ENCODE data around the gene ADCY10. TPM values are rescaled to one million over a fixed set of nuclear protein-coding genes. Genes with fewer than 3 reads are reported as not detected.
A peak's percentile ranks its signal among the peaks of the same experiment; 100 is the strongest.

Gene ADCY10
- total RNA-seq, 2 experiments from 2014 or later = 0.15 TPM; not detected in 1

DNA sequence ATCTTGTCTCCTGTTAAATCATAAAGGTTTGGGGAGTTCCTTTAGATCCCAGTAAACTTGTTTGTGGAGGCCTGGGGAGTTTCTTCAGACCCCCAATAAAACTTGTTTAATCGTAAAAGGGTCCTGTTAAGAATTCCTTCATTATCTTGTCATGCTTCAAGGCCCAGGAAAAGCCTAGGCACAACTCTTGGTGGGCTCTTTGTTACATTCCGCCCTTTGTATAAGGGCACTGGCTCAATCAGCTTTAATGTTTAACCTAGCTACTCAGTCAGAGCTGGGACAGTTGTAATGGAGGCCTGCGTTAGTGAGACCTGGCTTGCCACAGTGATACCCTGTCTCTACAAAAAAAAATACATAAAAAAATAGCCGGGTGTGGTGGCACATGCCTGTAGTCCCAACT, 115.0 kb downstream of the ADCY10 start:
- ChIA-PET CTCF (ENCODE audit: unreplicated experiment) (no interaction called here), POLR2A (interaction anchor here (0.6 kb wide), 1 partner anchor 12 kb away, joined by 3 read pairs; no protein-coding TSS in a partner anchor)
- peaks cover 5% of the 10 kb centered on the region for H3K4me1 ChIP-seq (ENCODE audit: insufficient read depth, low read length, poor library complexity, severe bottlenecking)

DNA sequence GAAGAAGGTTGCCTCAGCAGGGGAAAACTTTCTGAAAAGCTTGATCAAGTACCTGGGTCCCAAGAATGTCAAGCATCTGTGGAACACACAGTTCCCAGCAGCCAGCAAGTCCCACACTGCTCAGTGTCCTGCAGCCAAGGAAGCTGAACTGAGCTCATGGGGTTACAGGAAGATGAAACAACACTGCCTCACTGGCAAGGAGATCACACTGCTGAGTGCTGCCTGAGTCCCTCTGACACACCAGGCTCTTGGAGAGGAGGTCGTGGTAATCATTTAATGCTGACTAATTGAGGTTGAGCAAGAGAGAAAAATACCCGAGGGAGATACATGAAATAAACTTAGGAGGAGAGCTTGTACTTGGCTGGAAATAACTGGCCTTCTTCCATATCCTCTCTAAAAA, 116.9 kb downstream of the ADCY10 start:
- TF ChIP-seq, protein P1, sequence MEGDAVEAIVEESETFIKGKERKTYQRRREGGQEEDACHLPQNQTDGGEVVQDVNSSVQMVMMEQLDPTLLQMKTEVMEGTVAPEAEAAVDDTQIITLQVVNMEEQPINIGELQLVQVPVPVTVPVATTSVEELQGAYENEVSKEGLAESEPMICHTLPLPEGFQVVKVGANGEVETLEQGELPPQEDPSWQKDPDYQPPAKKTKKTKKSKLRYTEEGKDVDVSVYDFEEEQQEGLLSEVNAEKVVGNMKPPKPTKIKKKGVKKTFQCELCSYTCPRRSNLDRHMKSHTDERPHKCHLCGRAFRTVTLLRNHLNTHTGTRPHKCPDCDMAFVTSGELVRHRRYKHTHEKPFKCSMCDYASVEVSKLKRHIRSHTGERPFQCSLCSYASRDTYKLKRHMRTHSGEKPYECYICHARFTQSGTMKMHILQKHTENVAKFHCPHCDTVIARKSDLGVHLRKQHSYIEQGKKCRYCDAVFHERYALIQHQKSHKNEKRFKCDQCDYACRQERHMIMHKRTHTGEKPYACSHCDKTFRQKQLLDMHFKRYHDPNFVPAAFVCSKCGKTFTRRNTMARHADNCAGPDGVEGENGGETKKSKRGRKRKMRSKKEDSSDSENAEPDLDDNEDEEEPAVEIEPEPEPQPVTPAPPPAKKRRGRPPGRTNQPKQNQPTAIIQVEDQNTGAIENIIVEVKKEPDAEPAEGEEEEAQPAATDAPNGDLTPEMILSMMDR (conservative IDR thresholded peaks at IDR 0.05; ENCODE audit: low read length) = no peak
- Histone ChIP-seq H3K27ac (ENCODE audit: low read depth, low read length, poor library complexity, severe bottlenecking) (no peak overlapping the region), H2AFZ (ENCODE audit: low read length) (no peak overlapping the region), H4K20me1 (ENCODE audit: insufficient read depth, low read length) (no peaks in the 10 kb centered on the region), H3K9me3 (ENCODE audit: low read length) (no peaks in the 10 kb centered on the region), H3K4me3 (ENCODE audit: low read depth, low read length, poor library complexity, severe bottlenecking) (no peak overlapping the region), H3K4me2 (ENCODE audit: low read length) (no peak overlapping the region), H3K36me3 (ENCODE audit: insufficient read depth, low read length) (no peaks in the 10 kb centered on the region), H3K9me2 (ENCODE audit: insufficient read depth, low read length) (no peaks in the 10 kb centered on the region), H3K4me1 (ENCODE audit: insufficient read depth, low read length, poor library complexity, severe bottlenecking) (no peaks in the 10 kb centered on the region), H3K79me2 (ENCODE audit: insufficient read depth, low read depth, low read length) (no peaks in the 10 kb centered on the region)
- POLR2A ChIA-PET = interaction anchor here (0.7 to 0.8 kb wide), 3 partner anchors 16 to 429 kb away, joined by 3 to 5 read pairs (median 5); no protein-coding TSS in a partner anchor
- DNase-seq (ENCODE audit: low spot score) = peak; percentile 21
- CTCF ChIA-PET (ENCODE audit: unreplicated experiment) = interaction anchor here (0.9 kb wide), 1 partner anchor 64 kb away, joined by 3 read pairs; no protein-coding TSS in a partner anchor
- no TSS peak for BruUV-seq (replicated peaks)
- intact Hi-C loops (cut with micrococcal nuclease; ENCODE audit: unreplicated experiment) = no loop called here

More for the DNA sequence above, 115.0 kb downstream of the ADCY10 start:
- no peak for DNase-seq (ENCODE audit: low spot score)
- no peak overlapping the region for H3K4me2 ChIP-seq (ENCODE audit: low read length)
- no peaks in the 10 kb centered on the region for H3K9me2 ChIP-seq (ENCODE audit: insufficient read depth, low read length)
- intact Hi-C loops (cut with micrococcal nuclease; ENCODE audit: unreplicated experiment) = no loop called here
- H3K79me2 ChIP-seq (ENCODE audit: insufficient read depth, low read depth, low read length) = no peaks in the 10 kb centered on the region
- BruUV-seq (replicated peaks) = no TSS peak
- H3K36me3 ChIP-seq (ENCODE audit: insufficient read depth, low read length) = no peaks in the 10 kb centered on the region
- no peak for TF ChIP-seq EZH2phosphoT487 (IDR thresholded peaks at IDR 0.05; ENCODE audit: borderline replicate concordance, low read depth, low read length)
- TF ChIP-seq, protein P1 (conservative IDR thresholded peaks at IDR 0.05; ENCODE audit: low read length) = no peak
- 0 out of 2 replicates have a peak, but pooled peaks cover 4% of the 10 kb centered on the region for H3K9me3 ChIP-seq (ENCODE audit: low read length)
- H3K27ac ChIP-seq (ENCODE audit: low read depth, low read length, poor library complexity, severe bottlenecking) = no peak overlapping the region
- H2AFZ ChIP-seq (ENCODE audit: low read length) = no peak overlapping the region
- H4K20me1 ChIP-seq (ENCODE audit: insufficient read depth, low read length) = no peaks in the 10 kb centered on the region
- H3K4me3 ChIP-seq (ENCODE audit: low read depth, low read length, poor library complexity, severe bottlenecking) = no peak overlapping the region

DNA sequence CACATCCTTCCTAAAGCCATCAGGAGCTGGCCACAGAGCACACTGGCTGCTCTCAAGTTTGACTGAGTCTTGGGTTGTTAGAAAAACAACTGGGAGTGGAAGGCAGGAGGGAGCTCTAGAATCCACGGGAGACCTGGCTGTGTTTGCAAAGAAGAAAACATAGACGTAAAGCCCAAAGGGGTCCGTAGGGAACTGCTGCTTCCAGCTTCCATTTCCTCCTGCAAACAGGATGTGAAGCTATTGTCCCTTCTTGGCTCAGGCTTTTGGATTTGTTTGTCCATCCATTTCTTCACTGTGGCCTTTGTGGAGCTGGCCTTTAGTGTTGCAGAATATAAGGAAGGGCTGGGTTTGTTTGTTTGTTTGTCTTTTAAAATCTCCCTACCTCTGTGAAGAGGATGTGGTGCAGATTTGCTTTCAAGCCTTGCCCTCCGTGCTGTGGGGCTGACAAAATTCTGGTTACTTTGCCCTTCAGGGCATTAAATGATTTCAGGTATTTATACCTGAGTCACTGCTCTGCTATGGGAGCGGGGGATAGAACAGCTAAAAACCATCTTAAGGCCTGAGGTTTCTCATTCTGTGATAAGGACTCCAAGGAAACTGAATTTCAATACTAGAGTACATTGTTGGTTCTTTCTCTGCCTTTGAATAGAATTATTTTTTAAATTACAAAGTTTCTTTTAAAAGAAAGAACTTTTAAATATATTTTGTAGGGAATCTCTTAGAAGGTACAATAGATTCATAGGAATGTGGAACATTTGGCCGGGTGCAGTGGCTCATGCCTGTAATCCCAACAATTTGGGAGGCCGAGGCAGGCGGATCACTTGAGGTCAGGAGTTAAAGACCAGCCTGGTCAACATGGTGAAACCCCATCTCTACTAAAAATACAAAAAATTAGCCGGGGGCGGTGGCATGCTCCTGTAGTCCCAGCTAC, 117.9 kb downstream of the ADCY10 start:
- Histone ChIP-seq H3K9me2 (ENCODE audit: insufficient read depth, low read length) (no peaks in the 10 kb centered on the region), H4K20me1 (ENCODE audit: insufficient read depth, low read length) (no peaks in the 10 kb centered on the region), H3K4me3 (ENCODE audit: low read depth, low read length, poor library complexity, severe bottlenecking) (no peak overlapping the region), H3K9me3 (ENCODE audit: low read length) (no peaks in the 10 kb centered on the region), H3K79me2 (ENCODE audit: insufficient read depth, low read depth, low read length) (no peaks in the 10 kb centered on the region), H3K36me3 (ENCODE audit: insufficient read depth, low read length) (no peaks in the 10 kb centered on the region), H3K4me1 (ENCODE audit: insufficient read depth, low read length, poor library complexity, severe bottlenecking) (no peaks in the 10 kb centered on the region), H3K4me2 (ENCODE audit: low read length) (no peak overlapping the region), H3K27ac (ENCODE audit: low read depth, low read length, poor library complexity, severe bottlenecking) (no peak overlapping the region), H2AFZ (ENCODE audit: low read length) (no peak overlapping the region)
- BruUV-seq (replicated peaks) = no TSS peak
- no peak for TF ChIP-seq EZH2phosphoT487 (IDR thresholded peaks at IDR 0.05; ENCODE audit: borderline replicate concordance, low read depth, low read length)
- TF ChIP-seq, protein P1 (conservative IDR thresholded peaks at IDR 0.05; ENCODE audit: low read length) = no peak
- POLR2A ChIA-PET = interaction anchor here (0.6 to 1.1 kb wide), 2 partner anchors 9 to 242 kb away, joined by 3 read pairs; no protein-coding TSS in a partner anchor
- DNase-seq (ENCODE audit: low spot score) = no peak
- CTCF ChIA-PET (ENCODE audit: unreplicated experiment) = no interaction called here
- intact Hi-C loops (cut with micrococcal nuclease; ENCODE audit: unreplicated experiment) = no loop called here
